Nasal cavity respiratory epithelium epithelial cell of viscerocranial mucosa (primary cell): ENCODE data around the gene C6orf163. TPM values are rescaled to one million over a fixed set of nuclear protein-coding genes. Genes with fewer than 3 reads are reported as not detected.

Experiments used
- total RNA-seq: library from RNA; depleted of rRNA; stranded (reverse); fragments of >200 nt; gene quantifications from 2 replicates; pipeline ENCODE4 v1.2.3, GENCODE V29; 2014

C6orf163 gene
- 0.68 and 3.2 TPM in 2 replicates for total RNA-seq

GRCh38 chr6:87344731-87345130, at the start of gene C6orf163:
Gene C6orf163 (plus strand): TSS chr6:87344813. CDS start chr6:87345100, 287 bp downstream.

DNA sequence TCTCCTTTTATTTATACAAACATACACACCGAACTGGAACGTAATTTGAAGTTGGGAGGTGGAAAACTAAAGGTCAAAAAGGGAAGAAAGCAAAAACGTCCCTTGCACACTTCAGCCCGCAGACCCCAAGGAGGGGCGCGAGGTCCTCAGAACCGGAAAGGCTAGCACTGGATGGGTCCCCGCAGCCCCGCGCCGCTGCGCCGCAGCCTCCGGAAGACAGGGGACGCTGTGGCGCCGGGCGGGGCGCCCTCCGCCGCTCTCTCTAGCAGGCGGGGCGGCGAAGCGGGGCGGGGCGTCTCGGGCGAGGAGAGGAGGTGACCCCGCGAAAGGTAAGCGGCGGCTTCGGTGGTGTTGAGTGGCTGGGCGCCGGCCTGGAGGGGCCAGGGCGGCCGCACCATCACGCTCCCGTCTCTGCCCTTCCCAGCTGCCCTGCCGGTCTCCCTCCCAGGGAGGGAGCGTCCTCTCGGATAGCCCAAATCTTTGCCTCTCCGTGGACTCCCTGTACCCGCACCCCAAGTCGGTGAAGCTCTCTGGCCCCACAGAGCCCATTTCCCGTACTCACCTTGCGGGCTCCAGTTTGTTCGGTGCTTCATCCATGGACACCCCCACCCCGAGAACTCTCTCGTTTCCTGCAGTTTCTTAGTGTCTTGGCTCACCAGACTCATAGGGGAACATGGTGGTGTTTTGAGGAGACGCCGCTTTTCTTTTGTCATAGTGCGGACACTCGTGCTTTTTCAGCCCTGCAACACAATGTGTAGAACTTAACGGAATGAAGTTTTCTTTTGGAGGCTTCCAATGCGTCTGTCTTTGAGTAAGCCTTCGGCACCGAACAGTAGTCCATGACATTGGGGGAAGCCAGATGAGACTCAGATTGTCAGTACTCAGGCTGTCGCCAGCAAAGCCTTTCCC, 22.1 kb upstream of the C6orf163 start, which contains the start of gene SMIM8:
Gene SMIM8 (plus strand): TSS at position 285 of the 909 bp plus-strand sequence. CDS start 14,444 bp downstream, outside the sequence.

GRCh38 chr6:87407901-87408720, 63.5 kb downstream of the C6orf163 start, which contains the start of gene CFAP206:
Gene CFAP206 (plus strand): TSS chr6:87407972. CDS start chr6:87409840, 1,868 bp downstream.

Other genes starting within 250 kb of the C6orf163 start
- not detected in 2 replicates for gene CGA, start 249.7 kb upstream of the C6orf163 start, total RNA-seq
- gene ZNF292, start 189.2 kb upstream of the C6orf163 start, total RNA-seq: 19.1 and 38.0 TPM in 2 replicates
- 3.8 and 7.8 TPM in 2 replicates for gene SMIM8, start 22.2 kb upstream of the C6orf163 start, total RNA-seq
- not detected in 2 replicates for gene GJB7, start 15.5 kb upstream of the C6orf163 start, total RNA-seq
- under 0.01 TPM in 1 of 2 replicates, not detected in the other for gene CFAP206, start 63.2 kb downstream of the C6orf163 start, total RNA-seq
- gene SLC35A1, start 128.2 kb downstream of the C6orf163 start, total RNA-seq: 13.0 and 14.0 TPM in 2 replicates
- gene RARS2, start 245.2 kb downstream of the C6orf163 start, total RNA-seq: 32.1 and 32.3 TPM in 2 replicates
- gene ORC3, start 245.3 kb downstream of the C6orf163 start, total RNA-seq: 18.8 and 19.7 TPM in 2 replicates